ENCODE measurements around the gene CD22.

The CD22 gene

GRCh38 chr19:35294859-35295791, 33.9 kb upstream of the CD22 start (continued):
- TF ChIP-seq ELK4 (IDR thresholded peaks at IDR 0.05; ENCODE audit: borderline replicate concordance, low read depth, low read length): no peak
- no peak for TF ChIP-seq ZNF223 (tag by site-specific recombination; IDR thresholded peaks at IDR 0.05)
- TF ChIP-seq ZNF155 (tag by site-specific recombination; IDR thresholded peaks at IDR 0.05): no peak
- no peak for TF ChIP-seq ZFP41 (tag by site-specific recombination; IDR thresholded peaks at IDR 0.05; ENCODE audit: borderline replicate concordance)
- no peak for TF ChIP-seq ZNF280C (tag by site-specific recombination; IDR thresholded peaks at IDR 0.05)
- TF ChIP-seq ZNF416 (tag by site-specific recombination; IDR thresholded peaks at IDR 0.05): no peak
- no peak for TF ChIP-seq ZNF239 (tag by site-specific recombination; IDR thresholded peaks at IDR 0.05)
- TF ChIP-seq ZNF311 (tag by site-specific recombination; IDR thresholded peaks at IDR 0.05; ENCODE audit: borderline replicate concordance): no peak
- TF ChIP-seq ZNF558 (tag by site-specific recombination; IDR thresholded peaks at IDR 0.05): no peak
- no peak for TF ChIP-seq SP3 (tag by site-specific recombination; IDR thresholded peaks at IDR 0.05)
- no peak for TF ChIP-seq ZNF518A (tag by site-specific recombination; conservative IDR thresholded peaks at IDR 0.05; ENCODE audit: low read depth)
- peak; percentile 37; the same call in 1 of the 2 replicates for TF ChIP-seq ZBTB17 (tag by site-specific recombination; IDR thresholded peaks at IDR 0.05)
- no peak for TF ChIP-seq ZNF391 (tag by site-specific recombination; IDR thresholded peaks at IDR 0.05; ENCODE audit: borderline replicate concordance, low read depth)
- TF ChIP-seq ZNF501 (tag by site-specific recombination; IDR thresholded peaks at IDR 0.05): no peak
- TF ChIP-seq ZNF513 (tag by site-specific recombination; IDR thresholded peaks at IDR 0.05): no peak
- no peak for TF ChIP-seq REST (tag by site-specific recombination; IDR thresholded peaks at IDR 0.05)
